Activated T-helper 2 cell treated with anti-CD3 and anti-CD28 coated beads, Interferon-gamma antibody, Interleukin-2, Interleukin-4, amounts not matched to agents 10 μg/mL and 5 μg/mL and 100 μg/mL, durations not matched to agents 14 hours and 24 hours and 36 hours (primary cell): ENCODE data around the gene MAN2B1. TPM values are rescaled to one million over a fixed set of nuclear protein-coding genes. Genes with fewer than 3 reads are reported as not detected.
A peak's percentile ranks its signal among the peaks of the same experiment; 100 is the strongest.
"Not testable (repeated sequence)": the region's sequence is repeated elsewhere in the genome, so short reads cannot be mapped to it uniquely, and the experiment has no call there.

Experiments used
- DNase-seq: peaks from one replicate; pipeline ENCODE4 v3.0.0; 2021; ENCODE audit warnings: low spot score
- H3K27ac Mint-ChIP-seq: one replicate; pipeline ENCODE4 v1.8.0; 2021; ENCODE audit warnings: mixed read lengths
- H3K27me3 Mint-ChIP-seq: one replicate; pipeline ENCODE4 v1.8.0; 2021; ENCODE audit warnings: low read depth, mixed read lengths
- H3K36me3 Mint-ChIP-seq: one replicate; pipeline ENCODE4 v1.8.0; 2021; ENCODE audit warnings: low read depth, mixed read lengths
- H3K4me1 Mint-ChIP-seq: one replicate; pipeline ENCODE4 v1.8.0; 2021; ENCODE audit warnings: low read depth, mixed read lengths
- H3K4me3 Mint-ChIP-seq: one replicate; pipeline ENCODE4 v1.8.0; 2021; ENCODE audit warnings: low read depth, mild to moderate bottlenecking, moderate library complexity, mixed read lengths
- H3K9me3 Mint-ChIP-seq: one replicate; pipeline ENCODE4 v1.8.0; 2021; ENCODE audit warnings: mixed read lengths
- intact Hi-C: fragments of 100-400 bp; cut with micrococcal nuclease; formaldehyde crosslinking; loops from one replicate; pipeline ENCODE4 v1.15.1; 2023
- total RNA-seq: library from RNA; stranded (reverse); gene quantifications from 2 replicates; pipeline ENCODE4 v1.2.3, GENCODE V29; 2022

MAN2B1 gene
- total RNA-seq = 133 and 147 TPM in 2 replicates

DNA sequence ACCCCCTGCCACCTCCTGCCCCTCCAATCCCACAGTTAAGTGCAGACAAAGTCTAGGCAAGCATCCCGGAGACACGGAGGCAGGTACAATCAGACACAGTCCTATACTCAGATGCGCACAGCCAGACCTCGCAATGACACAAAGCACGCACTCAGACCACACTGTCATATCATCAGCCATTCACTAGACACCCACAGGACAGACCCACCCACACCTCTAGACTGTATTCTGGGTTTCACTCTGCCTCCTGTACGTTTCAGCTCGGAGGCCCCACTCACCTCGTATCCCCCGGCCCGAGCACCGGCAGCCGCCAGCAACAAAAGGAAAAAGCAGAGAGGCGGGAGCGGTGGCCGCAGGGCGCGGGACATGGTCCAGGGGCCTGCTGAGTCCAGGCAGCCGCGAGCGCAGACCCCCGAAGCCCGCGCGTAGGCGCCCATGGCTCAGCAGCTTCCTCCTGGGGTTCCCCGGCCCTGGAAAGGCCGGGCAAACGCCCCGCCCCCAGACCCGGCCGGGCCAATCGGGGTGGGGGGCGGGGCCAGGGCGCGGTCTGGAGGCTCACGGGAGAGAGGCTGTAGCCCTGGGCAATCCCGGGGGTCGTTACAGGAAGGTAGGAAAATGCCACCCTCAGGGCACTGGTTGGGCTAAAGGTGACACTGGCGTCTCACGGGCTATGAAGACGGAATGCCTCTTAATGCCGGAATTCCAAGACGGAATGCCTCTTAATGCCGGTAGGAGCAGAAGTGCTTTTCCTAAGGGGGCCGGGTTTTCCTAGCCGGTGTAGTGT is at the start of gene MAN2B1, which contains the start of gene WDR83:
Gene MAN2B1, minus strand, starts transcription at position 478 of the 784 bp plus-strand sequence. Its CDS starts 41 bp downstream, at position 437.
Gene WDR83, plus strand, starts transcription at position 543 of the 784 bp plus-strand sequence. CDS start 2,984 bp downstream, outside the sequence.
- intact Hi-C loops = loop anchor here (1.0 kb wide), 1 partner anchor 55 kb away; no protein-coding TSS in a partner anchor
- H3K4me3 Mint-ChIP-seq = peak within 1 kb of the TSS; percentile 93
- peaks cover 37% of the 10 kb centered on the region for H3K4me1 Mint-ChIP-seq
- H3K27ac Mint-ChIP-seq = peak within 1 kb of the TSS; percentile 91
- H3K9me3 Mint-ChIP-seq = no peaks in the 10 kb centered on the region
- peaks cover 37% of the 10 kb centered on the region for H3K36me3 Mint-ChIP-seq
- DNase-seq = peak; percentile 73
- no peaks in the 10 kb centered on the region for H3K27me3 Mint-ChIP-seq

DNA sequence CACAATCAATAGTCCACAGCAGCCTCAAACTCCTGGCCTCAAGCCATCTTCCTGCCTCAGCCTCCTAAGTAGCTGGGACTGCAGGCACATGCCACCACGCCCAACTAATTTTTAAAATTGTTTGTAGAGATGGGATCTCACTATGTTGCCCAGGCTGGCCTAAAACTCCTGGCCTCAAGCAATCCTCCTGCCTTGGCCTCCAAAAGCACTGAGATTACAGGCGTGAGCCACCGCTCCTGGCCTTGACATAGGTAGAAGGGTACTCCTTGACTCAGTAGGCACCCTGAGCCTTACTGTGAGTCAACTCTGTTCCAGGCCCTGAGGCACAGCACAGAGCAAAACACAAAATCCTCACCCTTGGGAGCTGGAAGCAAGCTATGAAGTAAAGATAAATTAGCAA is 49.4 kb upstream of the MAN2B1 start:
- H3K27me3 Mint-ChIP-seq = no peaks in the 10 kb centered on the region
- H3K27ac Mint-ChIP-seq = no peak overlapping the region
- H3K36me3 Mint-ChIP-seq = peaks cover 71% of the 10 kb centered on the region
- intact Hi-C loops = no loop called here
- no peaks in the 10 kb centered on the region for H3K9me3 Mint-ChIP-seq
- H3K4me1 Mint-ChIP-seq = peaks cover 5% of the 10 kb centered on the region
- H3K4me3 Mint-ChIP-seq = no peak overlapping the region
- DNase-seq = no peak

DNA sequence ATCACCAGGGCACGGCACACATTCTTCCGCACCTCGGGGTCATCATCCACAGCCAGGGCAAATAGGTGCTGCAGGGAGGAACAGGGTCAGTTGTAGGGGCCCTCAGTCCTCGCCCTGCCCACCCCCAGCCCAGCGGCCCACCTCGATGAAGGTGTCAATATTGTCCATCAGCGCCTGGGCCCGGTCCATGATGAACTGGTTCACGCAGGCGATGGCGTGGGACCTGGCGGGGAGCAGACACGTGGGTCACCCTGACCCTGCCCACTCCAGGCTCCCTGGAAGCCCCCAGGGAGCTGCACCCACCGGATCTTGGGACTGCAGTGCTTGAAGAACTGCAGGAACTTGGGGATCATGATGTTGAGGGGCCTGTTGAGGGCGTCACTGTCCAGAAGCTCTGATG is 48.6 kb upstream of the MAN2B1 start:
- H3K4me3 Mint-ChIP-seq = no peak overlapping the region
- H3K27me3 Mint-ChIP-seq = no peaks in the 10 kb centered on the region
- intact Hi-C loops = no loop called here
- no peaks in the 10 kb centered on the region for H3K4me1 Mint-ChIP-seq
- DNase-seq = no peak
- no peak overlapping the region for H3K27ac Mint-ChIP-seq
- H3K36me3 Mint-ChIP-seq = peaks cover 73% of the 10 kb centered on the region
- no peaks in the 10 kb centered on the region for H3K9me3 Mint-ChIP-seq

DNA sequence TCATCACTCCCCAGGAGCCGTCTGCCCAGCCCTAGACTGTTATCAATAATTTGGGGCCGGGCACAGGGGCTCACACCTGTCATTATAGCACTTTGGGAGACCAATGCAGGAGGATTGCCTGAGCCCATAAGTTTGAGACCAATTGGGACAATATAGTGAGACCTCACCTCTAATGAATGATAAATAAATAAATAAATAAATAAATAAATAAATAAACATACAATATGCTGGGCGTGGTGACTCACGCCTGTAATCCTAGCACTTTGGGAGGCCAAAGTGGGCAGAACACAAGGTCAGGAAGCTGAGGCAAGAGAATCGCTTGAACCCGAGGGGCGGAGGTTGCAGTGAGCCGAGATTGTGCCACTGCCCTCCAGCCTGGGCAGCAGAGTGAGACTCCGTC is 46.8 kb upstream of the MAN2B1 start:
- H3K9me3 Mint-ChIP-seq, H3K4me1 Mint-ChIP-seq, H3K27me3 Mint-ChIP-seq, H3K4me3 Mint-ChIP-seq, intact Hi-C loops, H3K27ac Mint-ChIP-seq, DNase-seq: not testable (repeated sequence)
- peaks cover 69% of the 10 kb centered on the region for H3K36me3 Mint-ChIP-seq

DNA sequence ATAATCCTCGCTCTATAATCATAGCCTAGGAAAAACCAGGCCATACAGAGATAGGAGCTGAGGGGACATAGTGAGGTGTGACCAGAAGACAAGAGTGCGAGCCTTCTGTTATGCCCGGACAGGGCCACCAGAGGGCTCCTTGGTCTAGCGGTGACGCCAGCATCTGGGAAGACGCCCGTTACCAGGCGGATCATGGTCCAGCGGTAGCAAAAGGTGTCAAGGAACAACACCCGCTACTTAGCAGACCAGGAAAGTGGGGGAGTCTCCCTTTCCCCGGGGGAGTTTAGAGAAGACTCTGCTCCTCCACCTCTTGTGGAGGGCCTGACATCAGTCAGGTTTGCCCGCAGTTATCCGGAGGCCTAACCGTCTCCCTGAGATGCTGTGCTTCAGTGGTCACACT is 45.5 kb upstream of the MAN2B1 start:
- intact Hi-C loops, H3K27ac Mint-ChIP-seq, H3K27me3 Mint-ChIP-seq, H3K4me3 Mint-ChIP-seq, H3K9me3 Mint-ChIP-seq, DNase-seq, H3K4me1 Mint-ChIP-seq: not testable (repeated sequence)
- H3K36me3 Mint-ChIP-seq = peaks cover 70% of the 10 kb centered on the region

DNA sequence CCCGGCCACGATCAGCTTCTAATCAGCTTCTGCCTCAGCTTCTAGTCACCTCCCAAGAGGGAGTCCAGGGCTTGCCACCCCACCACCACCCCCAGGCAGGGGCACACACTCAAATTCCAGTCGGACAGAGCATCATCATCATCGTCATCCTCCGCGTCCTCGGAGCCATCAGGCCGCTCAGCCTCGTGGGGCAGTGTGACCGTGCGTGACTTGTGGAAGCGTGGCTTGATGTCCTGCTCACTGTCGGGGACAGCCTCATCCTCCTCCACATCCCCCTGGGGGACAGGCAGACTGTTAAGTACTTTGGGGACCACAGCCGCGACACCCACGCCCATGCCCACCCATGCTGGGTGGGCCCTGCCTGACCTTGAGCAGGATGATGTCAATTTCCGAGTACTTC is 44.6 kb upstream of the MAN2B1 start:
- no peak for DNase-seq
- H3K27ac Mint-ChIP-seq = no peak overlapping the region
- intact Hi-C loops = no loop called here
- H3K4me3 Mint-ChIP-seq = no peak overlapping the region
- peaks cover 70% of the 10 kb centered on the region for H3K36me3 Mint-ChIP-seq
- H3K4me1 Mint-ChIP-seq = no peaks in the 10 kb centered on the region
- H3K9me3 Mint-ChIP-seq = no peaks in the 10 kb centered on the region
- H3K27me3 Mint-ChIP-seq = no peaks in the 10 kb centered on the region

DNA sequence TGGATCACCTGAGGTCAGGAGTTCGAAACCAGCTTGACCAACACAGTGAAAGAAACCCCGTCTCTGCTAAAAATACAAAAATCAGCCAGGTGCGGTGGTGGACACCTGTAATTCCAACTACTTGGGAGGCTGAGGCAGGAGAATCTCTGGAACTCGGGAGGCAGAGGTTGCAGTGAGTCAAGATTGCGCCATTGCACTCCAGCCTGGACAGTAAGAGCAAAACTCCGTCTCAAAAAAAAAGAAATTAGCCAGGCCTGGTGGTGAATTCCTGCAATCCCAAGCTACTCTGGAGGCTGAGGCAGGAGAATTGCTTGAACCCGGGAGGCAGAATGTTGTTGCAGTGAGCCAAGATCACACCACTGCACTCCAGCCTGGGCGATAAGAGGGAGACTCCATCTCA is 42.1 kb upstream of the MAN2B1 start:
- Mint-ChIP-seq H3K9me3 (no peaks in the 10 kb centered on the region), H3K27me3 (no peaks in the 10 kb centered on the region), H3K4me3 (no peak overlapping the region), H3K27ac (no peak overlapping the region), H3K4me1 (no peaks in the 10 kb centered on the region), H3K36me3 (peaks cover 69% of the 10 kb centered on the region)
- intact Hi-C loops = no loop called here
- DNase-seq = no peak

DNA sequence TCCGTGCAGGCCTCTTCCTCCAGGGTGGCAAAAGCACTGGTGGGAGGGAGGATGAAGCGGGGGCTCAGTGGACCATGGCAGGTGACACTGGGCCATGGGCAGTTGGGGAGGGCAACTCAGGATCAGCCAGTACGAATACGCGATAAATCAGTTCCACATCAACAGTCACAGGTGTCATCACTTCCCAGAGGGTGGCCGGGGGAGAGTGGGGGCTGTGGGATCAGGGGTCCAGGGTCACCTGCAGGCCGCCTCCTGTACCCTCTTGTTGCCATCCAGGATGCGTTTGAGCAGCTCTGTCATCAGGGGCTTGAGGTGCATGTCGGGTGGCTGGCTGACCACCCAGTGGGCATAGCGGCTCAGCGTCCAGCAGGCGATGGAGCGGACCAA is 39.8 kb upstream of the MAN2B1 start:
- Mint-ChIP-seq H3K27me3 (no peaks in the 10 kb centered on the region), H3K36me3 (peaks cover 65% of the 10 kb centered on the region), H3K27ac (no peak overlapping the region), H3K4me3 (no peak overlapping the region), H3K9me3 (no peaks in the 10 kb centered on the region), H3K4me1 (no peaks in the 10 kb centered on the region)
- no peak for DNase-seq
- intact Hi-C loops = no loop called here

DNA sequence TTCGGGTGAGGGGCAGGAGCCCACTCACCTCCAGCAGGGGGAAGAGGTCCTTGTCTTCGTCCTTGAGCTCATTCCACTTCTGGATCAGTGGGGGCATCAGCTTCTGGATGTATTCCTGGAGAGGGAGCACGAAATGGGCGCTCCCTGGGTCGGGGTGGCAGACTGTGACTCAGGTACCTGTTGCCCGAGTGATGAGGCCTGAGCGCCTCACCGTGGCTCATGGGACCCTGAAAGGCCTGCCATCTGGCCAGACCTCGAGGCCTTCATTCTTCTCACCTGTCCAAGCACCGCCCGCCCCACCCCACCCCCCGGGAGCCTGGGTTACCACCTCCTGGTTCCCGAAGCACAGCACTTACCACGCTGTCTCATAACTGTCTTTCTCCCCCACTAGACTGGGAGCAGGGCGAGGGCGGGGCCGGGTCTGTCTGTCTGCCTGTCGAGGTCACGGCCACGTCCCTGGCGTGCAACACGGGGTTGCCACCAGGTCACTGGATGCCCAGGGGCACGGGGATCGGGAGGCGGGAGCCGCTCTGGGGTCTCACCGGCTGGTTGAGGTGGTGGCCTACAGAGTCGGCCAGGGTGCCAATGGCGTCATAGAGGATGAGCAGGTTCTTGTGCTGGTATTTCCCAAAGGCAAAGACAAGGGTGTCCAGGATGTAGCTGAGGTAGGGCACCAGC is 39.3 kb upstream of the MAN2B1 start:
- no peak for DNase-seq
- Mint-ChIP-seq H3K27me3 (no peaks in the 10 kb centered on the region), H3K4me3 (no peak overlapping the region), H3K9me3 (no peaks in the 10 kb centered on the region), H3K27ac (no peak overlapping the region), H3K36me3 (peaks cover 65% of the 10 kb centered on the region), H3K4me1 (no peaks in the 10 kb centered on the region)
- intact Hi-C loops = no loop called here

DNA sequence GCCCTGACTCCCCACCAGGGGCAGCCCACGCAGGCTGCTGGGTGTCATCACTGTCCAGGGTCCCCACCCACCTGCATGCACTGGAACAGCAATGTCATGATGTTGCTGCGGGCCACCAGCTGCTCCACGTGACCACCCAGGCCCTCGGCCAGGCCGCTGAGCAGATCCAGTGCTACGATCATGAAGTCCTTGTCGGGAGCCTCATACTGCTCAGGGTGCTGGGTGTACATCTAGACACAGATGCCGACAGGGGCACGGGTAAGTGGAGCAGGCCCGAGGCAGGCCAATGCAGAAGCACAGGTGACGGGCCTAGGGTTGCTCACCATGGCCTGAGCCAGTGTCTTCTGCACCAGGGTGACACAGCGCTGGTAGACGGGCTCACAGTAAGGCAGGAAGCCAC is 38.6 kb upstream of the MAN2B1 start:
- no peaks in the 10 kb centered on the region for H3K4me1 Mint-ChIP-seq
- intact Hi-C loops = no loop called here
- H3K27ac Mint-ChIP-seq = no peak overlapping the region
- peaks cover 61% of the 10 kb centered on the region for H3K36me3 Mint-ChIP-seq
- no peak for DNase-seq
- no peaks in the 10 kb centered on the region for H3K9me3 Mint-ChIP-seq
- H3K27me3 Mint-ChIP-seq = no peaks in the 10 kb centered on the region
- no peak overlapping the region for H3K4me3 Mint-ChIP-seq

DNA sequence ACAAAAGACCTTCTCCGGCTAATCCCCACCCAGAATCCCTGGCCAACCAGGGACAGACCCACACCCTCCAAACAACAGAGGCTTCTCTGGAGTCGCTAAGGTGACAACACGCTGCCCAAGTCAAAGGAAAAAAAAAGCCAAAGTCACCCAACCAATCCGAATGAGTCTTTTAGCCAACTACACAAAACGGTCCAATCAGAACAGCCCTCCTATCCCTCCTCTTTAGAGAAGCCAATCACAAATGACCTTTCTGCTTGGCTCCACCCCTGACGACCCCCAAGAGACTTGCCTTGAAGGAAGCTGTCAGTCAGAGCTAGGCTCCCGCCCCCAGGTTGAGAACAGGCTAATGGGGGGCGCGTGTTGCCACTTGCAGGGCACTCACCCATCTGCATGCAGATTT is 36.5 kb upstream of the MAN2B1 start:
- intact Hi-C loops = no loop called here
- Mint-ChIP-seq H3K27ac (no peak overlapping the region), H3K36me3 (peaks cover 57% of the 10 kb centered on the region)

DNA sequence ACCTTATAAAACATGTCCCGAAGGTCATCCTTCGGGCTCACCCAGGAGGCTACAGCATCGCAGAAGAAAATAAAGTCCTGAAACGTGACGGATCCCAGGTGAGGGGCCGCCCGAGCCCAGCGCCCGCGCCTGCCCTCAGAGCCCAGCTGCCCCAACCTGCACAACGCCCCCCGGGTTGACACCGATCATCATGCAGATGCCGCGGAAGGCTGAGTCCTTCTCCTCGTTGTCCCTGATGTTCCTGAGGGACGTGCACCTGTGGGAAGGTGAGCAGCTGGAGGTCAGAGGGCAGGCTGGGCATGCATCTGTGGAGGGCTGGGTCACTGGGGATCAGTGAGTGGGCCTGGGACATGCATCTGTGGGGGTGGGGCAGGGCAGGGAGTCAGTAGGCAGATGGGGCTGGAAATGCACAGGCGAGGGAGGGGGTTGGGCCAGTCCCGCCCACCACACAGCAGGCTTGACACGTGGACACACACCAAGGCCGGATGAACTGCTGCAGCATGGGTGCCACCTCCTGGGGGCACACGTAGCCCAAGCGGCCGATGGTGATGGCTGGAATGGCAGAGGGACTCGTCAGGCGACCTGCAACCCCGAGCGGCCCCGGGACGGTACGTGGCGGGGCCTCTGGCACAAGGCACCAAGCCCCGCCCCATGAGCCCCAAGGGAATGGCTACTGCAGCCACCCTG is 35.2 kb upstream of the MAN2B1 start:
- peaks cover 3% of the 10 kb centered on the region for H3K4me1 Mint-ChIP-seq
- peaks cover 56% of the 10 kb centered on the region for H3K36me3 Mint-ChIP-seq
- no peaks in the 10 kb centered on the region for H3K9me3 Mint-ChIP-seq
- intact Hi-C loops = no loop called here
- no peak overlapping the region for H3K4me3 Mint-ChIP-seq
- no peak for DNase-seq
- H3K27ac Mint-ChIP-seq = no peak overlapping the region
- H3K27me3 Mint-ChIP-seq = no peaks in the 10 kb centered on the region

More for the DNA sequence above, 36.5 kb upstream of the MAN2B1 start:
- no peaks in the 10 kb centered on the region for H3K27me3 Mint-ChIP-seq
- H3K4me3 Mint-ChIP-seq = no peak overlapping the region
- peaks cover 2% of the 10 kb centered on the region for H3K4me1 Mint-ChIP-seq
- DNase-seq = no peak
- H3K9me3 Mint-ChIP-seq = no peaks in the 10 kb centered on the region

DNA sequence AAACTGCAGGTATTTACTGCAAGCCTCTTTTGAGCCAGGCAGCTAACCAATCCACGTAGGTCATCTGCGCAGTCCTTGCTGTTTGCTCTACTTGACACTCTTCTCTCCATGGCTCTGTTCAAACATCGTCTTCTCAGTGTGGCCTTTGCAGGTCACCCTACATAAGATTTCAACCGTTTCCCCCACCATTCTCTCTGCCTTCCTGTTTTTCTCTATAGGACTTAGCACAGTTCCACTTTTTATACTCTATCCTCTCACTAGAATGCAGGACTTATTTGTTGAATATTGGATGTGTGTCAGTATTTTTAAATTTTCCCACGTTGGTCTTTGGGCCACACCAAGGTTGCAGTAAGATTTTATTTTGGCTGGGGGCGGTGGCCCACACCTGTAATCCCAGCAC is 31.6 kb upstream of the MAN2B1 start:
- no peaks in the 10 kb centered on the region for H3K9me3 Mint-ChIP-seq
- peak overlapping the region; percentile 63 for H3K27ac Mint-ChIP-seq
- H3K36me3 Mint-ChIP-seq = peaks cover 30% of the 10 kb centered on the region
- DNase-seq = no peak
- no peaks in the 10 kb centered on the region for H3K27me3 Mint-ChIP-seq
- intact Hi-C loops = no loop called here
- H3K4me1 Mint-ChIP-seq = peaks cover 3% of the 10 kb centered on the region
- peak overlapping the region; percentile 67 for H3K4me3 Mint-ChIP-seq
